ENCODE results near the gene GBX2.

The GBX2 gene

GRCh38 chr2:236119476-236119875, 48.7 kb downstream of the GBX2 start:
- no peak overlapping the region for H3K4me3 ChIP-seq (ENCODE audit: low read depth, low read length)
- no peak for DNase-seq (ENCODE audit: low read depth)

GRCh38 chr2:236119003-236119402, 49.2 kb downstream of the GBX2 start:
- no peak for DNase-seq (ENCODE audit: low read depth)
- no peak overlapping the region for H3K4me3 ChIP-seq (ENCODE audit: low read depth, low read length)
- TF ChIP-seq CTCF (conservative IDR thresholded peaks at IDR 0.05; ENCODE audit: low read depth, low read length), result no peak

More at GRCh38 chr2:236119476-236119875, 48.7 kb downstream of the GBX2 start:
- no peak for TF ChIP-seq CTCF (conservative IDR thresholded peaks at IDR 0.05; ENCODE audit: low read depth, low read length)

GRCh38 chr2:236117861-236118269, 50.3 kb downstream of the GBX2 start:
- DNase-seq (ENCODE audit: low read depth), result no peak
- H3K4me3 ChIP-seq (ENCODE audit: low read depth, low read length), result no peak overlapping the region
- no peak for TF ChIP-seq CTCF (conservative IDR thresholded peaks at IDR 0.05; ENCODE audit: low read depth, low read length)

GRCh38 chr2:236117401-236117800, 50.8 kb downstream of the GBX2 start:
- TF ChIP-seq CTCF (conservative IDR thresholded peaks at IDR 0.05; ENCODE audit: low read depth, low read length), result no peak
- DNase-seq (ENCODE audit: low read depth), result no peak
- H3K4me3 ChIP-seq (ENCODE audit: low read depth, low read length), result no peak overlapping the region
